H1 (cell line): Measurements from ENCODE around the gene RAB29. TPM values are rescaled to one million over a fixed set of nuclear protein-coding genes. Genes with fewer than 3 reads are reported as not detected.

Source experiments
- CREB1 ChIP-seq: IDR thresholded peaks from 2 replicates; pipeline ENCODE4 v1.6.1; 2012; ENCODE audit warnings: inconsistent platforms
- CTBP2 ChIP-seq: IDR thresholded peaks from 2 replicates; pipeline ENCODE4 v1.7.0; 2011; ENCODE audit warnings: borderline replicate concordance, mild to moderate bottlenecking, moderate library complexity, mixed read lengths, low read length; ENCODE audit not compliant: insufficient read depth, insufficient read length
- CTCF ChIP-seq, 3 experiments: IDR thresholded peaks; 1 replicate in 2 of 3; 2 replicates in 1 of 3; pipeline versions ENCODE4 v1.5.1 to v1.6.1; 2011; ENCODE audit warnings: low read length in 3 of 3, mild to moderate bottlenecking in 3 of 3, inconsistent platforms in 2 of 3, low read depth in 1 of 3, moderate library complexity in 1 of 3; ENCODE audit not compliant: insufficient read depth in 1 of 3; ENCODE audit errors: control extremely low read depth in 1 of 3
- KDM1A ChIP-seq: fragments of 200-600, 300-600 bp; sonication (generic); IDR thresholded peaks from 2 replicates; pipeline ENCODE4 v1.7.1; 2016; ENCODE audit warnings: mild to moderate bottlenecking, low read length, borderline replicate concordance
- KDM4A ChIP-seq: IDR thresholded peaks from one replicate; pipeline ENCODE4 v1.7.1; 2012; ENCODE audit warnings: low read depth, mild to moderate bottlenecking, moderate library complexity, low read length, inconsistent platforms; ENCODE audit not compliant: severe bottlenecking
- PHF8 ChIP-seq: fragments of 200-600 bp; sonication (generic); conservative IDR thresholded peaks from 2 replicates; pipeline ENCODE4 v1.7.1; 2012; ENCODE audit warnings: low read depth, mild to moderate bottlenecking, inconsistent platforms, low read length, moderate library complexity
- SIN3A ChIP-seq, 2 experiments: IDR thresholded peaks in 1 of 2; conservative IDR thresholded peaks in 1 of 2; 2 replicates each; pipeline ENCODE4 v1.6.1; 2011 to 2012; ENCODE audit warnings: low read length in 2 of 2, improper control_type of control experiment in 1 of 2, low read depth in 1 of 2, mild to moderate bottlenecking in 1 of 2
- SIX5 ChIP-seq: IDR thresholded peaks from 2 replicates; pipeline ENCODE4 v1.6.1; 2011; ENCODE audit warnings: mild to moderate bottlenecking, low read depth, low read length
- TAF1 ChIP-seq: IDR thresholded peaks from 2 replicates; pipeline ENCODE4 v1.6.1; 2011; ENCODE audit warnings: mild to moderate bottlenecking, low read depth, low read length
- TAF7 ChIP-seq: optimal IDR thresholded peaks from 2 replicates; pipeline ENCODE3; 2011; ENCODE audit warnings: low read depth, mild to moderate bottlenecking, inconsistent platforms, low read length, moderate library complexity, borderline replicate concordance
- polyA plus RNA-seq, 7 experiments: library from polyadenylated mRNA; depleted of rRNA in 3 of 7; stranded (reverse) in 5 of 7; unstranded in 2 of 7; fragments of >200 nt in 5 of 7; fragments of 200-250 nt in 2 of 7; gene quantifications; 1 replicate in 5 of 7; 2 replicates in 1 of 7; 4 replicates in 1 of 7; pipeline versions ENCODE4 v1.2.1 to v1.2.3, GENCODE V29; 2011 to 2013; ENCODE audit warnings: missing spikeins in 2 of 7, mixed read lengths in 2 of 7
- total RNA-seq: library from RNA; stranded (reverse); fragmentation: NEBNext Ultra II Directional; extraction: Animal tissue kit (Norgen Biotek cat#: 25700); gene quantifications from 2 replicates; pipeline ENCODE4 v1.2.1, GENCODE V29; 2021
- TF ChIP-seq, protein P1 (sequence below): IDR thresholded peaks from 2 replicates; pipeline ENCODE4 v1.6.1; 2012; ENCODE audit warnings: low read length, inconsistent platforms
- TF ChIP-seq, protein P2 (sequence below): IDR thresholded peaks from 2 replicates; pipeline ENCODE4 v1.6.1; 2011; ENCODE audit warnings: low read depth, mild to moderate bottlenecking, low read length; ENCODE audit not compliant: insufficient read depth
- TF ChIP-seq, protein P3 (sequence below): IDR thresholded peaks from 2 replicates; pipeline ENCODE4 v1.6.1; 2012; ENCODE audit warnings: inconsistent platforms
- TF ChIP-seq, protein P4 (sequence below): IDR thresholded peaks from 2 replicates; pipeline ENCODE4 v1.6.1; 2012; ENCODE audit warnings: inconsistent platforms

The RAB29 gene
- total and polyA plus RNA-seq, 2 of the 8 experiments (the other 6 are each of a cell fraction or from before 2014, with no cell fraction given) = 10.1 to 17.3 TPM

DNA sequence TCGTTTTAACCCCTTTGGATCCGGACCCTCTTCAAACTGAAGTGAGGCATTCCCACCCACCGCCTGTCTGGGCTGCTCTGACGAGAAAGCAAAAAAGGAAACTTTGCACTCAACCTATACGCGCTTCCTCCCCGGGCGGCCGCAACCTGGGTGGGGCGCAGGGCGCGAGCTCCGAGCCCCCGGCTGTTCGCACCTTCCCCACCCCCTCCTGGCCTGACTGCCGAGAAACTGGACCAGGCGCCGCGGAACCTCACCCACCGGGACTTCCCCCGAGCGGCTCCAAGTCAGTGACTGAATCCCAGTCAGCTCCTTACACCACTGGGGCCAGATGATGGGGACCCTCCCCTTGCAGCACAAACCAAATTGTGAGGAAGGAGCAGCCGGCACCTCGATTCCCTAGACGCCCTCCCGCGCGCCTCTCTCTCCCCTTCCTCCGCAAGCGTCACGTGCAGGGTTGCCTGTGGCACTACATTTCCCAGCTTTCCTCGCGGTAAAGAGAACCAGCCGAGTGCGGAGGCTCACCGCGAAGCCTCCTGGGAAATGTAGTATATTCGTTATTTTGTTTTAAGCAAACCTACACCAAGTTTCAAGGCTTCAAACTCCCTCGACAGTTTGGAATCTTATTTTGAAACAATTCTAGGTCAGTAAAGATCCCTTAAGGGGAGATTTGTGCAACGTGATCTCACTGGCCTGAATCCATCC is at the start of gene RAB29 (continued):
- peak; percentile 37; the same call in 1 of the 2 replicates for TF ChIP-seq PHF8
- TF ChIP-seq TAF7 = no peak
- peak; percentile 89 for TF ChIP-seq KDM4A
- TF ChIP-seq, protein P1, sequence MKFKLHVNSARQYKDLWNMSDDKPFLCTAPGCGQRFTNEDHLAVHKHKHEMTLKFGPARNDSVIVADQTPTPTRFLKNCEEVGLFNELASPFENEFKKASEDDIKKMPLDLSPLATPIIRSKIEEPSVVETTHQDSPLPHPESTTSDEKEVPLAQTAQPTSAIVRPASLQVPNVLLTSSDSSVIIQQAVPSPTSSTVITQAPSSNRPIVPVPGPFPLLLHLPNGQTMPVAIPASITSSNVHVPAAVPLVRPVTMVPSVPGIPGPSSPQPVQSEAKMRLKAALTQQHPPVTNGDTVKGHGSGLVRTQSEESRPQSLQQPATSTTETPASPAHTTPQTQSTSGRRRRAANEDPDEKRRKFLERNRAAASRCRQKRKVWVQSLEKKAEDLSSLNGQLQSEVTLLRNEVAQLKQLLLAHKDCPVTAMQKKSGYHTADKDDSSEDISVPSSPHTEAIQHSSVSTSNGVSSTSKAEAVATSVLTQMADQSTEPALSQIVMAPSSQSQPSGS = no peak
- peak; percentile 60 for TF ChIP-seq CREB1
- TF ChIP-seq, protein P2, sequence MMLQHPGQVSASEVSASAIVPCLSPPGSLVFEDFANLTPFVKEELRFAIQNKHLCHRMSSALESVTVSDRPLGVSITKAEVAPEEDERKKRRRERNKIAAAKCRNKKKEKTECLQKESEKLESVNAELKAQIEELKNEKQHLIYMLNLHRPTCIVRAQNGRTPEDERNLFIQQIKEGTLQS = peak; percentile 95
- no peak for TF ChIP-seq CTBP2
- TF ChIP-seq, protein P3, sequence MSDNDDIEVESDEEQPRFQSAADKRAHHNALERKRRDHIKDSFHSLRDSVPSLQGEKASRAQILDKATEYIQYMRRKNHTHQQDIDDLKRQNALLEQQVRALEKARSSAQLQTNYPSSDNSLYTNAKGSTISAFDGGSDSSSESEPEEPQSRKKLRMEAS = peak; percentile 88
- peak in 1 of 2 experiments; percentile 85; a peak in 1 of 4 replicates for TF ChIP-seq SIN3A (conservative IDR thresholded peaks at IDR 0.05 in 1 of 2, IDR thresholded peaks at IDR 0.05 in 1 of 2; ENCODE audit: low read depth in 1 of 2, low read length in 2 of 2)
- TF ChIP-seq CTCF (IDR thresholded peaks at IDR 0.05; ENCODE audit: control extremely low read depth in 1 of 3, insufficient read depth in 1 of 3, low read depth in 1 of 3, low read length in 3 of 3) = no peak
- peak; percentile 74; the same call in 1 of the 2 replicates for TF ChIP-seq TAF1
- TF ChIP-seq, protein P4, sequence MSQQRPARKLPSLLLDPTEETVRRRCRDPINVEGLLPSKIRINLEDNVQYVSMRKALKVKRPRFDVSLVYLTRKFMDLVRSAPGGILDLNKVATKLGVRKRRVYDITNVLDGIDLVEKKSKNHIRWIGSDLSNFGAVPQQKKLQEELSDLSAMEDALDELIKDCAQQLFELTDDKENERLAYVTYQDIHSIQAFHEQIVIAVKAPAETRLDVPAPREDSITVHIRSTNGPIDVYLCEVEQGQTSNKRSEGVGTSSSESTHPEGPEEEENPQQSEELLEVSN = peak; percentile 77
- TF ChIP-seq KDM1A = no peak
- peak; percentile 98 for TF ChIP-seq SIX5
